Measurements from ENCODE around the gene LCA5.

Gene LCA5

GRCh38 chr6:79468587-79468986 is 68.6 kb downstream of the LCA5 start:
- no peaks in the 10 kb centered on the region for H3K9me3 ChIP-seq (ENCODE audit: insufficient read depth, low read length)
- H3K4me3 ChIP-seq (ENCODE audit: low read length), result no peak overlapping the region
- H4K20me1 ChIP-seq (ENCODE audit: insufficient read depth, low read length), result no peaks in the 10 kb centered on the region
- H3K79me2 ChIP-seq (ENCODE audit: low read length), result no peaks in the 10 kb centered on the region
- no peak overlapping the region for H3K9ac ChIP-seq (ENCODE audit: low read length)
- TF ChIP-seq CTCF (IDR thresholded peaks at IDR 0.05; ENCODE audit: low read depth, low read length) (no peak), EZH2phosphoT487 (IDR thresholded peaks at IDR 0.05; ENCODE audit: low read depth) (no peak)
- peaks cover 3% of the 10 kb centered on the region; the same call in 1 of the 2 replicates for H3K4me1 ChIP-seq (ENCODE audit: low read length)
- H3K4me2 ChIP-seq (ENCODE audit: low read length), result no peak overlapping the region
- no peaks in the 10 kb centered on the region for H3K27me3 ChIP-seq (ENCODE audit: low read depth, low read length)
- H2AFZ ChIP-seq (ENCODE audit: low read depth, low read length), result no peak overlapping the region
- H3K36me3 ChIP-seq (replicated peaks; ENCODE audit: low read depth, low read length), result no peaks in the 10 kb centered on the region
- H3K27ac ChIP-seq (ENCODE audit: low read length), result no peak overlapping the region

GRCh38 chr6:79468116-79468515 is 69.1 kb downstream of the LCA5 start:
- H4K20me1 ChIP-seq (ENCODE audit: insufficient read depth, low read length), result no peaks in the 10 kb centered on the region
- H3K4me3 ChIP-seq (ENCODE audit: low read length), result no peak overlapping the region
- no peak overlapping the region for H3K4me2 ChIP-seq (ENCODE audit: low read length)
- H2AFZ ChIP-seq (ENCODE audit: low read depth, low read length), result peak overlapping the region; percentile 24; the same call in 1 of the 2 replicates
- no peaks in the 10 kb centered on the region for H3K36me3 ChIP-seq (replicated peaks; ENCODE audit: low read depth, low read length)
- H3K9me3 ChIP-seq (ENCODE audit: insufficient read depth, low read length), result no peaks in the 10 kb centered on the region
- H3K27me3 ChIP-seq (ENCODE audit: low read depth, low read length), result no peaks in the 10 kb centered on the region
- H3K27ac ChIP-seq (ENCODE audit: low read length), result no peak overlapping the region
- TF ChIP-seq EZH2phosphoT487 (IDR thresholded peaks at IDR 0.05; ENCODE audit: low read depth), result no peak
- TF ChIP-seq CTCF (IDR thresholded peaks at IDR 0.05; ENCODE audit: low read depth, low read length), result no peak
- no peaks in the 10 kb centered on the region for H3K79me2 ChIP-seq (ENCODE audit: low read length)
- no peak overlapping the region for H3K9ac ChIP-seq (ENCODE audit: low read length)
- H3K4me1 ChIP-seq (ENCODE audit: low read length), result peaks cover 3% of the 10 kb centered on the region; the same call in 1 of the 2 replicates

- peak overlapping the region; percentile 24; the same call in 1 of the 2 replicates for H2AFZ ChIP-seq (ENCODE audit: low read depth, low read length)
- H3K4me1 ChIP-seq (ENCODE audit: low read length), result peaks cover 3% of the 10 kb centered on the region; the same call in 1 of the 2 replicates
- no peak overlapping the region for H3K9ac ChIP-seq (ENCODE audit: low read length)
- no peaks in the 10 kb centered on the region for H3K79me2 ChIP-seq (ENCODE audit: low read length)
- H3K9me3 ChIP-seq (ENCODE audit: insufficient read depth, low read length), result no peaks in the 10 kb centered on the region
- no peaks in the 10 kb centered on the region for H3K27me3 ChIP-seq (ENCODE audit: low read depth, low read length)
- no peaks in the 10 kb centered on the region for H3K36me3 ChIP-seq (replicated peaks; ENCODE audit: low read depth, low read length)
- TF ChIP-seq CTCF (IDR thresholded peaks at IDR 0.05; ENCODE audit: low read depth, low read length), result no peak
- H3K4me2 ChIP-seq (ENCODE audit: low read length), result no peak overlapping the region
- no peak overlapping the region for H3K4me3 ChIP-seq (ENCODE audit: low read length)
- no peaks in the 10 kb centered on the region for H4K20me1 ChIP-seq (ENCODE audit: insufficient read depth, low read length)
- H3K27ac ChIP-seq (ENCODE audit: low read length), result no peak overlapping the region
These were observed 69.5 kb downstream of the LCA5 start for GRCh38 chr6:79467716-79468115.

GRCh38 chr6:79466207-79466834 is 70.9 kb downstream of the LCA5 start:
- Histone ChIP-seq H3K4me1 (ENCODE audit: low read length) (peaks cover 3% of the 10 kb centered on the region; the same call in 1 of the 2 replicates), H3K36me3 (replicated peaks; ENCODE audit: low read depth, low read length) (no peaks in the 10 kb centered on the region), H3K4me3 (ENCODE audit: low read length) (no peak overlapping the region), H3K9me3 (ENCODE audit: insufficient read depth, low read length) (no peaks in the 10 kb centered on the region), H4K20me1 (ENCODE audit: insufficient read depth, low read length) (no peaks in the 10 kb centered on the region), H3K27ac (ENCODE audit: low read length) (no peak overlapping the region), H2AFZ (ENCODE audit: low read depth, low read length) (no peak overlapping the region), H3K4me2 (ENCODE audit: low read length) (peak overlapping the region; percentile 27), H3K9ac (ENCODE audit: low read length) (no peak overlapping the region), H3K27me3 (ENCODE audit: low read depth, low read length) (no peaks in the 10 kb centered on the region), H3K79me2 (ENCODE audit: low read length) (no peaks in the 10 kb centered on the region)
- TF ChIP-seq EZH2phosphoT487 (IDR thresholded peaks at IDR 0.05; ENCODE audit: low read depth), result no peak
- peak; percentile 75 for TF ChIP-seq CTCF (IDR thresholded peaks at IDR 0.05; ENCODE audit: low read depth, low read length)
